Thoracic aorta (tissue), 2 donors: ENCODE data around the gene WDR83. TPM values are rescaled to one million over a fixed set of nuclear protein-coding genes. Genes with fewer than 3 reads are reported as not detected.

Source experiments
- ATAC-seq: fragments of 150-250 bp; one replicate; pipeline ENCODE4 v1.8.0; 2017; ENCODE audit warnings: low read depth; ENCODE audit not compliant: insufficient number of reproducible peaks, low FRiP score
- DNase-seq: peaks from one replicate; pipeline ENCODE4 v3.0.0-alpha.2; 2020; ENCODE audit warnings: low spot score
- H3K27ac ChIP-seq, 2 donors: fragments of 200-600 bp; sonication (generic); 1 replicate in 1 of 2; 2 replicates in 1 of 2; pipeline ENCODE4 v1.5.1; 2016; ENCODE audit warnings: mild to moderate bottlenecking in 2 of 2, moderate library complexity in 2 of 2
- H3K27me3 ChIP-seq: fragments of 200-600 bp; sonication (generic); replicated peaks from 2 replicates; pipeline ENCODE4 v1.6.0; 2016; ENCODE audit warnings: mild to moderate bottlenecking; ENCODE audit not compliant: insufficient read depth
- H3K36me3 ChIP-seq: fragments of 200-600 bp; sonication (generic); one replicate; pipeline ENCODE4 v1.5.1; 2016
- H3K4me1 ChIP-seq, 2 donors: fragments of 200-600 bp; sonication (generic); 1 replicate in 1 of 2; 2 replicates in 1 of 2; pipeline versions ENCODE4 v1.5.1 to v1.6.0; 2016; ENCODE audit warnings: low read depth in 2 of 2, mild to moderate bottlenecking in 1 of 2; ENCODE audit not compliant: control insufficient read depth in 1 of 2
- H3K4me3 ChIP-seq: fragments of 200-600 bp; sonication (generic); 2 replicates; pipeline ENCODE4 v1.5.1; 2016; ENCODE audit warnings: mild to moderate bottlenecking
- H3K9me3 ChIP-seq: fragments of 200-600 bp; sonication (generic); 2 replicates; pipeline ENCODE4 v1.5.1; 2016
- total RNA-seq, 2 donors: library from RNA; depleted of rRNA; stranded (reverse); fragments of >200 nt; gene quantifications; one replicate each; pipeline versions ENCODE4 v1.1.0 to v1.2.3, GENCODE V29; 2016
- TF ChIP-seq, protein P1 (sequence below): fragments of 200-600 bp; sonication (generic); IDR thresholded peaks from one replicate; pipeline ENCODE4 v1.5.1; 2019; ENCODE audit warnings: antibody characterized with exemption

WDR83 gene
- total RNA-seq, 2 donors from 2014 or later, result 12.1 to 16.2 TPM

GRCh38 chr19:12657966-12658365 lies 8.6 kb upstream of the WDR83 start:
- Histone ChIP-seq H3K36me3 (peaks cover 22% of the 10 kb centered on the region), H3K4me3 (no peak overlapping the region), H3K9me3 (no peaks in the 10 kb centered on the region), H3K4me1 (no peaks in the 10 kb centered on the region), H3K27ac (no peak overlapping the region), H3K27me3 (no peaks in the 10 kb centered on the region)
- TF ChIP-seq, protein P1, sequence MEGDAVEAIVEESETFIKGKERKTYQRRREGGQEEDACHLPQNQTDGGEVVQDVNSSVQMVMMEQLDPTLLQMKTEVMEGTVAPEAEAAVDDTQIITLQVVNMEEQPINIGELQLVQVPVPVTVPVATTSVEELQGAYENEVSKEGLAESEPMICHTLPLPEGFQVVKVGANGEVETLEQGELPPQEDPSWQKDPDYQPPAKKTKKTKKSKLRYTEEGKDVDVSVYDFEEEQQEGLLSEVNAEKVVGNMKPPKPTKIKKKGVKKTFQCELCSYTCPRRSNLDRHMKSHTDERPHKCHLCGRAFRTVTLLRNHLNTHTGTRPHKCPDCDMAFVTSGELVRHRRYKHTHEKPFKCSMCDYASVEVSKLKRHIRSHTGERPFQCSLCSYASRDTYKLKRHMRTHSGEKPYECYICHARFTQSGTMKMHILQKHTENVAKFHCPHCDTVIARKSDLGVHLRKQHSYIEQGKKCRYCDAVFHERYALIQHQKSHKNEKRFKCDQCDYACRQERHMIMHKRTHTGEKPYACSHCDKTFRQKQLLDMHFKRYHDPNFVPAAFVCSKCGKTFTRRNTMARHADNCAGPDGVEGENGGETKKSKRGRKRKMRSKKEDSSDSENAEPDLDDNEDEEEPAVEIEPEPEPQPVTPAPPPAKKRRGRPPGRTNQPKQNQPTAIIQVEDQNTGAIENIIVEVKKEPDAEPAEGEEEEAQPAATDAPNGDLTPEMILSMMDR, result no peak
- ATAC-seq, result no peak
- no peak for DNase-seq

DNA sequence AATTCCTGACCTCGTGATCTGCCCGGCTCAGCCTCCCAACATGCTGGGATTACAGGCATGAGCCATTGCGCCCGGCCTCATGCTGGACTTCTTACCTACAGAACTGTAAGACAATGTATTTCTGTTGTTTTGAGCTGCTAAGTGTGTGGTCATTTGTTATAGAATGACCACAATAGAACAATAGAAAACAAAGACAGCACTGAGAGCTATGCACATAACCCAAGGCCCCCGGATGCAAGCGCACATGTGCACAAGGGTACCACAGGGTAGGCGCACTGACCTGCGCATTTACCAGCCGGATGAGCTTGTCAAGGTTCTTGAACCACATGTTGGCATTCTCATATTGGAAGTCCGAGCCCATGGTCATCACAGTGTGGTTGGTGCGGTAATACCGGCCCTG lies 5.6 kb upstream of the WDR83 start:
- H3K27ac ChIP-seq, result no peak overlapping the region
- H3K9me3 ChIP-seq, result no peaks in the 10 kb centered on the region
- DNase-seq (no peak), ATAC-seq (no peak)
- H3K4me1 ChIP-seq, result peaks cover 0 to 5% of the 10 kb centered on the region in 2 donors
- H3K4me3 ChIP-seq, result no peak overlapping the region
- TF ChIP-seq, protein P1, result no peak
- H3K36me3 ChIP-seq, result peaks cover 28% of the 10 kb centered on the region
- no peaks in the 10 kb centered on the region for H3K27me3 ChIP-seq

DNA sequence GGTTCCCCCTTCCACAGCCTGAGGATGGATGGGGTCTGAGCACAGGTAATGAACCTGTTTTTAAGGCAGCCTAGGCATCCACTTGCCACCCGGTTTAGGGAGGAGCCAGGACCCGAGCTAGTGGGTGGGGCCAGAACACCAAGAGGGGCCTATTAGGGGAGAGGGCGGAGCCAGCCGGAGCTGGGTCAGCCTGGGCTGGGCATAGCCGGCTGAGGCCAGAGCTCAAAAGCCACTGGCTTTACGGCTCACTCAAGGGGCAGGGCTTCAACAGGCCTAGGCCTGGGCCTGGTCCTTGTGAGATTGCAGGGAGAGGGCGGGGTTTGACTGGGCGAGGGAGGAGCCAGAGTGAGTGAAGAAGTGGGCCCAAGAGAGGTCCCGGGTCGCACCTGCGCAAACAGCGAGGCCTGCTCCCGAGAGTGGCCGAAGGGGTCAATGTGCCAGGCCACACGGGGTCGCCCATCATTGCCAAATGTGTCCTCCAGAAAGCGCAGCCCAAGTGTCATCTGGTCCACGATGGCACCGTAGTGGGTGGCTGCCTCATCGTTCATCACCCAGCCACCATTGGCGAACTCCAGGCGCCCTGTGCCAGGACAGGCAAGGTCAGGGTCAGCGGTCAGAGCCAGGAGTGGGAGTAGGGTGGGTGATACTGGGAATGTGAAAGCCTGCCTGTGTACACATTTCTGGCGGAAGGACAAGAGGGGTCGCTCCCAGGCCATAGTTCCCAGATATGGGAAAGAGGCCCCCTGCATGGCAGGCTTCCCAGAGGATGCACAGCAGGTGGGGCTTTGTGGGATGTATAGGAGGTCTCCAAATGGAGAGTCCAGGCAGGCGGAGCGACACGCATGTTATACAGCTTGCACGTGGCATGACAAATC lies 2.0 kb upstream of the WDR83 start:
- ATAC-seq, result no peak
- Histone ChIP-seq H3K27me3 (no peaks in the 10 kb centered on the region), H3K9me3 (no peaks in the 10 kb centered on the region), H3K4me1 (peaks cover 16 to 29% of the 10 kb centered on the region in 2 donors), H3K4me3 (no peak overlapping the region), H3K36me3 (peaks cover 21% of the 10 kb centered on the region), H3K27ac (no peak overlapping the region)
- DNase-seq, result no peak
- TF ChIP-seq, protein P1, result no peak

- Histone ChIP-seq H3K27ac (no peak overlapping the region), H3K36me3 (peaks cover 20% of the 10 kb centered on the region), H3K27me3 (no peaks in the 10 kb centered on the region), H3K9me3 (no peaks in the 10 kb centered on the region), H3K4me1 (peaks cover 18 to 33% of the 10 kb centered on the region in 2 donors), H3K4me3 (peak overlapping the region; percentile 91)
- ATAC-seq (no peak), DNase-seq (no peak)
- TF ChIP-seq, protein P1, result no peak
Observed at GRCh38 chr19:12665281-12665573, 1.4 kb upstream of the WDR83 start.

DNA sequence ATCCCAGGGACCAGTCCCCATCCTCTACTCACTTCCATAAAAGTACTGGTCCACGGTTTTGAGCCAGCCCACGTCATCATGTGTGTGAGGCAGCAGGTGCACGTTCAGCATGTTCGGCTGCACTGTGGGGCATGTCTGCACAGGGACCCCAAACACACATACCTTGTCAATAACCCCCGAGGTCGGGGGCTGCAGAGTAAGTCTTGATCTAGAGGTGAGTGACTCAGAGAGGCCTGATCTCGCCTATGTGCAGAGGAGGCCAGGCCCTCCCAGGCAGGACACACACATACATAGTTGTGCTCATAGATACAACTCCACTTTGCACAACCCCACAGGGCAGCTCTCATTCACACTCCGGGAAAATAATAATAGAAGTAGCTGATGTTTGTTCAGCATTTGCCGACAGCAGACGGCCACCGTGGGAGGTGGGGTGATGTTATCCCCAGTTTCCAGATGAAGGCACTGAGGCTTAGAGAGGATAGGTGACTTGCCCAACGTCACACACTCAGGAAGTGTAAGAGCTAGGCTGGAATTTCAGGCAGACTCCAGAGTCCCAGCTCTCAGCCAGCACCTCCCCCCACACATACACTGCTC lies 839 bp upstream of the WDR83 start:
- Histone ChIP-seq H3K4me3 (peak overlapping the region; percentile 91), H3K27ac (peak overlapping the region in 1 of 2 donors; percentile 62), H3K27me3 (no peaks in the 10 kb centered on the region), H3K36me3 (peaks cover 15% of the 10 kb centered on the region), H3K9me3 (no peaks in the 10 kb centered on the region), H3K4me1 (peaks cover 23 to 39% of the 10 kb centered on the region in 2 donors)
- DNase-seq, result no peak
- ATAC-seq, result no peak
- TF ChIP-seq, protein P1, result no peak
